Natural killer cell (primary cell): Measurements from ENCODE around the gene CHRNA1. TPM values are rescaled to one million over a fixed set of nuclear protein-coding genes. Genes with fewer than 3 reads are reported as not detected.

Experiments used
- ATAC-seq, 3 donors: fragments of 150-1000 bp in 2 of 3; fragments of 200-7000 bp in 1 of 3; cut with Tn5 transposase; 1 replicate in 1 of 3; 2 replicates in 2 of 3; pipeline ENCODE4 v1.10.0; 2021; ENCODE audit warnings: mild to moderate bottlenecking in 2 of 3, moderate library complexity in 2 of 3
- DNase-seq, 2 donors: peaks; one replicate each; pipeline versions ENCODE4 v3.0.0 to v3.0.0-alpha.2; 2013 to 2021; ENCODE audit warnings: mixed read lengths in 1 of 2
- H3K27ac ChIP-seq: one replicate; pipeline ENCODE4 v1.5.1; 2013; ENCODE audit warnings: mild to moderate bottlenecking, low read length
- H3K27me3 ChIP-seq: one replicate; pipeline ENCODE4 v1.6.1; 2013; ENCODE audit warnings: low read length; ENCODE audit not compliant: control insufficient read depth, insufficient read depth
- H3K36me3 ChIP-seq: one replicate; pipeline ENCODE4 v1.6.1; 2013; ENCODE audit warnings: low read length; ENCODE audit not compliant: control insufficient read depth, insufficient read depth
- H3K4me1 ChIP-seq: one replicate; pipeline ENCODE4 v1.6.1; 2013; ENCODE audit warnings: low read length; ENCODE audit not compliant: control insufficient read depth, insufficient read depth
- H3K4me3 ChIP-seq: one replicate; pipeline ENCODE4 v1.5.1; 2013; ENCODE audit warnings: low read length
- H3K9me3 ChIP-seq: one replicate; pipeline ENCODE4 v1.6.1; 2013; ENCODE audit warnings: low read length; ENCODE audit not compliant: control insufficient read depth, insufficient read depth
- H3K27ac Mint-ChIP-seq, 2 donors: one replicate each; pipeline ENCODE4 v1.8.0; 2022; ENCODE audit warnings: mild to moderate bottlenecking in 2 of 2, mixed read lengths in 2 of 2, moderate library complexity in 1 of 2
- H3K27me3 Mint-ChIP-seq, 2 donors: one replicate each; pipeline ENCODE4 v1.8.0; 2022; ENCODE audit warnings: low read depth in 2 of 2, mixed read lengths in 2 of 2
- H3K36me3 Mint-ChIP-seq: one replicate; pipeline ENCODE4 v1.8.0; 2022; ENCODE audit warnings: mixed read lengths
- H3K4me1 Mint-ChIP-seq, 2 donors: one replicate each; pipeline ENCODE4 v1.8.0; 2022; ENCODE audit warnings: mixed read lengths in 2 of 2
- H3K4me3 Mint-ChIP-seq: one replicate; pipeline ENCODE4 v1.8.0; 2022; ENCODE audit warnings: mild to moderate bottlenecking, moderate library complexity, mixed read lengths
- H3K9me3 Mint-ChIP-seq, 2 donors: one replicate each; pipeline ENCODE4 v1.8.0; 2022; ENCODE audit warnings: mixed read lengths in 2 of 2
- WGBS: methylation state at CpG from one replicate; pipeline ENCODE4 v1.1.7; 2013; ENCODE audit warnings: missing lambda C conversion rate; ENCODE audit not compliant: insufficient coverage; 5-methylcytosine and 5-hydroxymethylcytosine counted together
- intact Hi-C: fragments of 100-400 bp; cut with micrococcal nuclease; formaldehyde crosslinking; loops from one replicate; pipeline ENCODE4 v1.14.2; 2022
- total RNA-seq, 4 donors: library from RNA; stranded (reverse); fragments of 120-200 nt in 1 of 4; gene quantifications; one replicate each; pipeline versions ENCODE4 v1.2.3 to v1.2.4, GENCODE V29; 2013 to 2022
- TF ChIP-seq, protein P1 (sequence below): fragments of 200-600 bp; IDR thresholded peaks from one replicate; pipeline ENCODE4 v1.8.0; 2022; ENCODE audit warnings: antibody characterized with exemption

The CHRNA1 gene
- total RNA-seq, 3 donors from 2014 or later (not counting 1 experiment from before 2014, with no cell fraction given), result 0.23 TPM; not detected in 2

DNA sequence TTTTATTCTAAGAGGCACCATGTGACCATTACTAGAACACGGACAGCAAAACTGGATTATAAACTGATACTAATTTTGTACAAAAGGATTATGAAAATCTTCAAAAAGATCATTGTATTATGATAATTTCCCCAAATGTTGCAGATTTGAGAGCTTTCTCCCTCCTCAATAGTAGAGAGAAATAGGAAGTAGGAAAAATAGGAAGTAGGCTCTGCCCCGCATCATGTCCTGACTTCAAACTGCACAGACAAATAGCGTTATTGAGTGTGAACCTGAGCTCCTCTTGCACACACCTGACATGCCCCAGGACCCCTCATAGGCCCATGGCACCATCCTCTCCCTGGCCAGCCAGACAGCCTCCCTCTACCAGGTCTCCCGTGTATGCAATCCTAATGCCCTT lies 25.4 kb downstream of the CHRNA1 start:
- no peak overlapping the region for H3K27ac ChIP-seq
- Mint-ChIP-seq H3K27ac (no peak overlapping the region), H3K27me3 (peaks cover 28 to 29% of the 10 kb centered on the region in 2 donors), H3K4me3 (no peak overlapping the region), H3K9me3 (no peaks in the 10 kb centered on the region), H3K36me3 (no peaks in the 10 kb centered on the region), H3K4me1 (no peaks in the 10 kb centered on the region)
- TF ChIP-seq, protein P1, sequence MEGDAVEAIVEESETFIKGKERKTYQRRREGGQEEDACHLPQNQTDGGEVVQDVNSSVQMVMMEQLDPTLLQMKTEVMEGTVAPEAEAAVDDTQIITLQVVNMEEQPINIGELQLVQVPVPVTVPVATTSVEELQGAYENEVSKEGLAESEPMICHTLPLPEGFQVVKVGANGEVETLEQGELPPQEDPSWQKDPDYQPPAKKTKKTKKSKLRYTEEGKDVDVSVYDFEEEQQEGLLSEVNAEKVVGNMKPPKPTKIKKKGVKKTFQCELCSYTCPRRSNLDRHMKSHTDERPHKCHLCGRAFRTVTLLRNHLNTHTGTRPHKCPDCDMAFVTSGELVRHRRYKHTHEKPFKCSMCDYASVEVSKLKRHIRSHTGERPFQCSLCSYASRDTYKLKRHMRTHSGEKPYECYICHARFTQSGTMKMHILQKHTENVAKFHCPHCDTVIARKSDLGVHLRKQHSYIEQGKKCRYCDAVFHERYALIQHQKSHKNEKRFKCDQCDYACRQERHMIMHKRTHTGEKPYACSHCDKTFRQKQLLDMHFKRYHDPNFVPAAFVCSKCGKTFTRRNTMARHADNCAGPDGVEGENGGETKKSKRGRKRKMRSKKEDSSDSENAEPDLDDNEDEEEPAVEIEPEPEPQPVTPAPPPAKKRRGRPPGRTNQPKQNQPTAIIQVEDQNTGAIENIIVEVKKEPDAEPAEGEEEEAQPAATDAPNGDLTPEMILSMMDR, result no peak
- H3K9me3 ChIP-seq, result no peaks in the 10 kb centered on the region
- intact Hi-C loops, result no loop called here
- DNase-seq (no peak), ATAC-seq (no peak)
- H3K4me1 ChIP-seq, result no peaks in the 10 kb centered on the region
- H3K27me3 ChIP-seq, result peaks cover 3% of the 10 kb centered on the region
- no peak overlapping the region for H3K4me3 ChIP-seq
- WGBS, result 26% methylated on average over 3 of the region's 4 CpGs
- H3K36me3 ChIP-seq, result no peaks in the 10 kb centered on the region

DNA sequence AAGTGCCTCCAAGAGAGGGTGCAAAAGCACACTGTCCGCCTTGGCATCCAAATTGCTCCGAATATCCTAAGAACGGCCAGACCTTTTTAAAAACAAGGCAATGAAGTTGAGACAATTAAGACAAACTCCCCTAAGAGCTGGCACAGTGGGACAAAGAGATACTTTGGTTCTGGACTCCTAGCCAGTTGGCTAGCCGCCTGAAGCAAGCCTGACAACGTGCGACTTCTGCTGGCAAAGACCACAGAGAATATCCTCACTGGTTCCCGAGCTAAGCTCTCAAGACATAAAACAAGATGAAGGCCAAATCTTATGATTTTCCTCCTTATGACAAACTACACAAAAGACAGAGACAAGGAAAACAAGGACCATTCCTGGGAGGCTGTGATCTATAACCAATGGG lies 32.7 kb downstream of the CHRNA1 start:
- WGBS, result 94% methylated on average over 7 of the region's 7 CpGs
- intact Hi-C loops, result no loop called here

DNA sequence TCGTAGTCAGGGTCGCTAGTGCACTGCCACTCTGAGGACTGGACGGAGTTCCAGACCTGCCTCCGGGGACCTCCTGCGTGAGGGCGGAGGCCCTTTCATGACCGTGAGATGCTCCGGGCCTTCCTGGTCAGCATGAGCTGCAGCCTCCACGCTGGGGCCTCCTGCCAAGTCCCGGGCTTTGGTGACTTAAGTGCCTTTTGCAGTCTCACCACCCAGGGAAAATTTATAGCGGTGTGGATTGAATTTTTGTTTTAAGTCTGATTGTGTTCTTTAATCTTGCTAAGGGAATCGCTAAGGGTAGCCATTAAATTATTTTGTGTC lies 33.6 kb downstream of the CHRNA1 start:
- peaks cover 12% of the 10 kb centered on the region for H3K4me1 ChIP-seq
- no peak overlapping the region for H3K4me3 ChIP-seq
- peaks cover 12% of the 10 kb centered on the region in 2 donors for H3K4me1 Mint-ChIP-seq
- peaks cover 18% of the 10 kb centered on the region for H3K27me3 ChIP-seq
- H3K4me3 Mint-ChIP-seq, result no peak overlapping the region
- WGBS, result 90% methylated on average over 12 of the region's 12 CpGs
- H3K27ac ChIP-seq, result no peak overlapping the region
- peaks cover 48 to 89% of the 10 kb centered on the region in 2 donors for H3K27me3 Mint-ChIP-seq
- H3K9me3 Mint-ChIP-seq, result no peaks in the 10 kb centered on the region
- intact Hi-C loops, result no loop called here
- H3K9me3 ChIP-seq, result no peaks in the 10 kb centered on the region
- TF ChIP-seq, protein P1, result no peak
- no peaks in the 10 kb centered on the region for H3K36me3 Mint-ChIP-seq
- H3K27ac Mint-ChIP-seq, result no peak overlapping the region
- DNase-seq (no peak), ATAC-seq (no peak)
- no peaks in the 10 kb centered on the region for H3K36me3 ChIP-seq

More for the DNA sequence above, 32.7 kb downstream of the CHRNA1 start:
- Histone ChIP-seq H3K9me3 (no peaks in the 10 kb centered on the region), H3K4me3 (no peak overlapping the region), H3K4me1 (peaks cover 12% of the 10 kb centered on the region), H3K27me3 (peaks cover 18% of the 10 kb centered on the region), H3K27ac (no peak overlapping the region), H3K36me3 (no peaks in the 10 kb centered on the region)
- Mint-ChIP-seq H3K4me1 (peaks cover 12% of the 10 kb centered on the region in 2 donors), H3K27ac (no peak overlapping the region), H3K36me3 (no peaks in the 10 kb centered on the region), H3K9me3 (no peaks in the 10 kb centered on the region), H3K4me3 (no peak overlapping the region), H3K27me3 (peaks cover 44 to 80% of the 10 kb centered on the region in 2 donors)
- DNase-seq (no peak), ATAC-seq (no peak)
- TF ChIP-seq, protein P1, result no peak
